GM12864 (cell line): ENCODE data around the gene TEX11.
"Not testable (repeated sequence)": the region's sequence is repeated elsewhere in the genome, so short reads cannot be mapped to it uniquely, and the experiment has no call there.

Experiments
- DNase-seq: peaks from one replicate; pipeline ENCODE4 v3.0.0-alpha.2; 2011; ENCODE audit warnings: low read depth
- H3K4me3 ChIP-seq: 2 replicates; pipeline ENCODE4 v1.5.1; 2011; ENCODE audit warnings: mild to moderate bottlenecking, low read depth, low read length, control low read depth
- CTCF ChIP-seq: IDR thresholded peaks from 2 replicates; pipeline ENCODE4 v1.5.1; 2011; ENCODE audit warnings: low read depth, mild to moderate bottlenecking, moderate library complexity, low read length, control low read depth, inconsistent platforms; ENCODE audit errors: missing control alignments

TEX11 gene

GRCh38 chrX:70635227-70635626, 273.3 kb downstream of the TEX11 start:
- DNase-seq, result no peak
- H3K4me3 ChIP-seq, result no peak overlapping the region
- no peak for TF ChIP-seq CTCF

- DNase-seq, result no peak
- H3K4me3 ChIP-seq, result no peak overlapping the region
- no peak for TF ChIP-seq CTCF
Measured at GRCh38 chrX:70621743-70622142, 286.8 kb downstream of the TEX11 start.

GRCh38 chrX:70618467-70618866, 290.0 kb downstream of the TEX11 start:
- no peak for DNase-seq
- H3K4me3 ChIP-seq, result no peak overlapping the region
- TF ChIP-seq CTCF, result no peak

GRCh38 chrX:70613295-70613694, 295.2 kb downstream of the TEX11 start:
- no peak overlapping the region for H3K4me3 ChIP-seq
- no peak for TF ChIP-seq CTCF
- DNase-seq, result no peak

GRCh38 chrX:70605352-70605751, 303.2 kb downstream of the TEX11 start:
- H3K4me3 ChIP-seq, result no peak overlapping the region
- TF ChIP-seq CTCF, result no peak
- no peak for DNase-seq

GRCh38 chrX:70592091-70592490, 316.4 kb downstream of the TEX11 start:
- H3K4me3 ChIP-seq, result no peak overlapping the region
- no peak for DNase-seq
- no peak for TF ChIP-seq CTCF

- DNase-seq, H3K4me3 ChIP-seq: not testable (repeated sequence)
Measured at GRCh38 chrX:70587158-70587557, 321.4 kb downstream of the TEX11 start.

GRCh38 chrX:70577442-70577841, 331.1 kb downstream of the TEX11 start:
- no peak for DNase-seq
- no peak overlapping the region for H3K4me3 ChIP-seq
- TF ChIP-seq CTCF, result no peak

GRCh38 chrX:70569922-70570576, 338.5 kb downstream of the TEX11 start:
- not testable (repeated sequence) for H3K4me3 ChIP-seq, DNase-seq
